ENCODE data around the gene ATXN1.

ATXN1 gene

DNA sequence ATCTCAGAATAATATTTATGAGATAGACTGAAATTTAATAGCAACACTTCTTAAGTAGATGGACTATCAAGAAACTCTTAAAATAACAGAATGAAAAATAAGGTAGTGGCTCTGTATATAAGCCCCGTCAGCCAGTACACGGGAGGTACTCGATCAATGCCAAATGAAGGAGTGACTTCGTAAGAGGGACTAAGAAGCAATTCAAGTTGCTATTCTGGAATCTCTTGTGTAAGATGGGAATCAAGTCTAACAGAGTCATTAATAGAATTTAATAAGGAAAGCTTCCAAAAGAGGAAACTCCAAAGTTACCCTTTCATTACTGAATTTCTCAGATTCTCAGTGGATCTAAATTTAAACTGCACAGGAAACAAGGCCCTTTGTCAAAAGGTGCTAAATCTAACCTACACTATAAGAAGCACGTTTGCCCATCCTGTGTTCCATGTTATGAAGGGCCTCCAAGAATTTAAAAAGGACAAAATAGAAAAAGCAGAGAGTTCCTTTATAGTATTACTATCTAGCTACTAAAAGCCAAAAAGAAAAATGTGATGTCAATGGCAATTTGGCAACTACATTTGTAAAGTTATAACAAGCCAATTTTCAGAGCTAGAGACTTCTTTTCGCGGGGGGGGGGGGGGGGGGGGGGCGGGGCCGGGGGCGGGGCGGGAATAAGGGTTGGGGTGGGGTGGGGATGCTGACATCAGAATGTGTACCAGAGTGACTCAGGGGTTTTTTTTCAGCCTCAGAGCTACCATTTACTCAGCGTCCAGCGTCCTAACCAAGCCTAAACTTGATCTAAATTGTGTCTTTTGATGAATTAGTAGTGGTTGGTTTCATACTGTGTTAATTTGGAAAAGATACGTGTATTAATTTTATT is 322.3 kb downstream of the ATXN1 start:
- peaks cover 8% of the 10 kb centered on the region for H3K9me3 Mint-ChIP-seq
- peak overlapping the region; percentile 55 for H3K27ac Mint-ChIP-seq
- DNase-seq: no peak
- ATAC-seq: no peak
- no peaks in the 10 kb centered on the region for H3K27me3 Mint-ChIP-seq
- H3K4me1 Mint-ChIP-seq: peaks cover 63% of the 10 kb centered on the region
- H3K4me3 Mint-ChIP-seq: peak overlapping the region; percentile 75
- peaks cover 18% of the 10 kb centered on the region for H3K36me3 Mint-ChIP-seq (ENCODE audit: low read depth)

DNA sequence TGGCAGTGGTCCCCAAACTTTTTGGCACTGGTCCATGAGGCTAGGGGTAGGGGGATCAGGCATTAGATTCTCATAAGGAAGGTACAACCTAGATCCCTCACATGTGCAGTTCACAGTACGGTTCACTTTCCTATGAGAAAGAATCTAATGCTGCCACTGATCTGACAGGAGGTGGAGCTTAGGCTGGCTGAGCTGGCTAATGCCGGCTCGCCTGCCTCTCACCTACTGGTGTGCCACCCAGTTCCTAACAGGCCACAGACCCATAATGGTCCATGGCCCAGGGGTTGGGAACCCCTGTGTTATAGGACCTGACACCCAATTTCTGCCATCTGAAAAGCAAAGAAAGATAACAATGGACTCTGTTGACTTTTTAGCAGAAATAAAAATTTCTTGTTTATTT is 323.3 kb downstream of the ATXN1 start:
- ATAC-seq: no peak
- H3K36me3 Mint-ChIP-seq (ENCODE audit: low read depth): peaks cover 18% of the 10 kb centered on the region
- H3K27ac Mint-ChIP-seq: peak overlapping the region; percentile 83
- no peaks in the 10 kb centered on the region for H3K27me3 Mint-ChIP-seq
- no peak for DNase-seq
- H3K9me3 Mint-ChIP-seq: peaks cover 8% of the 10 kb centered on the region
- H3K4me3 Mint-ChIP-seq: peak overlapping the region; percentile 75
- peaks cover 66% of the 10 kb centered on the region for H3K4me1 Mint-ChIP-seq

DNA sequence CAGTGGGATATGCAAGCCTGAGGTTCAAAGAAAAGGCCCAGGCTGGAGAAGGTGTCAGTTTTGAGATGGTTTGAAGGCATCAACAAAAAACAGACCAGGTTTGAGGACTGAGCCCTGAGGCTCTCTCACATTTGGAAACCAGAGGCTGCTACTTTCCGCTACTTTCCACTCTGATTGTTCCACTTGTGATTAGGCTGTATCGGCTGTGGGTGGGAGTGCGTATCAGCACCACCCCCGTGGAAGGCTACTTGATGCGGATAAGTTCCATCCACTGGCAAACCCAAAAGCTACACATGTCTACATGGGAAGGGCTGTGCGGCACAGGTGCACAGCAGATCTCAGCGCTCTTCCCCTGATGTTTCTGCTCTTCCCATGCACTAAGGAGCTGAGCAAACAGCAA is 324.2 kb downstream of the ATXN1 start:
- Mint-ChIP-seq H3K9me3 (peaks cover 8% of the 10 kb centered on the region), H3K27me3 (no peaks in the 10 kb centered on the region), H3K4me3 (peak overlapping the region; percentile 75), H3K27ac (peak overlapping the region; percentile 83), H3K36me3 (ENCODE audit: low read depth) (peaks cover 15% of the 10 kb centered on the region), H3K4me1 (peaks cover 73% of the 10 kb centered on the region)
- ATAC-seq: peak; percentile 45
- no peak for DNase-seq

DNA sequence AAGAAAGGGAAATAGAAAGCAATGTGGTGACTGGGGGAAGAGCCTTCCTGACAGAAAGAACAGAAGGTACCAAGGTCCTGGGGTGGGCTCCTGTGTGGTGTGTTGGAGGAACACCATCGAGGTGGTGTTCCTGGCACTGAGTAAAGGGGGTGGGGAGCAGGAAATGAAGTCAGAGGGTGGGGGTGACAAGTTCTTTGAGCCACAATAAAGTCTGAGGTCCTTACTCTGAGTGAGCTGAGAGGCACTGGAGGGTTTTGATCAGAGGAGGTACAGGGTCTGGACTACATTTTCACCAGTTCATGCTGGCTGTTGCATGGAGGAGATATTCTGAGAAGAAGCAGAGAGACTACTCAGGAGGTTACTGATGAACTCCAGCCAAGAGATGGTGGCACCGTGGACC is 324.7 kb downstream of the ATXN1 start:
- H3K27ac Mint-ChIP-seq: peak overlapping the region; percentile 83
- ATAC-seq: peak; percentile 71

DNA sequence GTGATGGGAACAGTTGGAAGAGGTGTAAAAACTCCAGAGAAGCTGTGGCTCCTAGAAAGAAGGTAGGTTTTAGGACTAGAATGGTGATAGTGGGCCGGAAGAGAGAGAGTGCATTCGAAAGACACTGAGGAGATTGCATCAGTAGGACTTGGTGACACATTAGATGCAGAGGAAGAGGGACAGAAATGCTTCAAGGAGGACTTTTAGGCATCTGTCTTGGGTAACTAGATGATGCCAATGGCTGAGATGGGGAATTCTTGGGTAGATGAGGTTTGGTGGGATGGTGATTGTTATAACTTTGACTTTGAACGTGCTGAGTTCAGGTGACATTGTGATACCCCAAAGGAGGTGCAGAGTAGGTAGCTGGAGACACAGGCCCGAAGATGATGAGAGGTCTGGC is 326.4 kb downstream of the ATXN1 start:
- Mint-ChIP-seq H3K27ac (peak overlapping the region; percentile 83), H3K9me3 (peaks cover 8% of the 10 kb centered on the region), H3K36me3 (ENCODE audit: low read depth) (peaks cover 16% of the 10 kb centered on the region), H3K4me3 (peak overlapping the region; percentile 34), H3K4me1 (peaks cover 78% of the 10 kb centered on the region), H3K27me3 (no peaks in the 10 kb centered on the region)
- DNase-seq (no peak), ATAC-seq (no peak)

More for the DNA sequence above, 324.7 kb downstream of the ATXN1 start:
- Mint-ChIP-seq H3K9me3 (peaks cover 8% of the 10 kb centered on the region), H3K4me3 (peak overlapping the region; percentile 75), H3K27me3 (no peaks in the 10 kb centered on the region), H3K36me3 (ENCODE audit: low read depth) (peaks cover 15% of the 10 kb centered on the region), H3K4me1 (peaks cover 79% of the 10 kb centered on the region)
- DNase-seq: peak; percentile 41

DNA sequence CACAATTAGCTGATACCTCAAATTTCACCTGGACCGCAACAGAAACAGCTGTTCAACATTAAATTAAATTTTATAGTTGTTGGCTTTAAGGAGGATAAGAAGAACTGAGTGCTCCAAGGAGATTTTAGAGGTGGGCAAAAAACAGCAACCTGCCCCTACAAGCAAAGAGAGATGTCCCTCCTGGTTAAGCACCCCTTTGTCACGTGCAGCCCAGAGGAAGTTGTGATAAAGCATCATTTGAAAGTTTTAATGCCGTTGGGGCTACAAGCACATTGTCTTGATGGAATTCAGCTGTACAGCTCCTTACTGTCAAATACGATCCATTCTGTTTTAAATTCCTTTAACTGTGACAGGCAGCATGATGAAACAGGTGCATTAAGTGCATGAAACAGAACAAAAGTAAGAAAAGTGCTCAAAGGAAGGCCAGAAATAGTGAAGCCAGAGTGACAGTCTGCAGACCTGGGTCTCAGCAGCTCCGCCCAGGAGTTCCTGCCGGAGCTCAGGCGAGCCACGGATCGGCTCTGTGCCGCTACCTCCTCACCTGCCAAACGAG is 327.8 kb downstream of the ATXN1 start:
- ATAC-seq (no peak), DNase-seq (no peak)
- H3K9me3 Mint-ChIP-seq: peaks cover 8% of the 10 kb centered on the region
- peak overlapping the region; percentile 83 for H3K27ac Mint-ChIP-seq
- H3K4me3 Mint-ChIP-seq: no peak overlapping the region
- H3K36me3 Mint-ChIP-seq (ENCODE audit: low read depth): peaks cover 16% of the 10 kb centered on the region
- peaks cover 68% of the 10 kb centered on the region for H3K4me1 Mint-ChIP-seq
- no peaks in the 10 kb centered on the region for H3K27me3 Mint-ChIP-seq

DNA sequence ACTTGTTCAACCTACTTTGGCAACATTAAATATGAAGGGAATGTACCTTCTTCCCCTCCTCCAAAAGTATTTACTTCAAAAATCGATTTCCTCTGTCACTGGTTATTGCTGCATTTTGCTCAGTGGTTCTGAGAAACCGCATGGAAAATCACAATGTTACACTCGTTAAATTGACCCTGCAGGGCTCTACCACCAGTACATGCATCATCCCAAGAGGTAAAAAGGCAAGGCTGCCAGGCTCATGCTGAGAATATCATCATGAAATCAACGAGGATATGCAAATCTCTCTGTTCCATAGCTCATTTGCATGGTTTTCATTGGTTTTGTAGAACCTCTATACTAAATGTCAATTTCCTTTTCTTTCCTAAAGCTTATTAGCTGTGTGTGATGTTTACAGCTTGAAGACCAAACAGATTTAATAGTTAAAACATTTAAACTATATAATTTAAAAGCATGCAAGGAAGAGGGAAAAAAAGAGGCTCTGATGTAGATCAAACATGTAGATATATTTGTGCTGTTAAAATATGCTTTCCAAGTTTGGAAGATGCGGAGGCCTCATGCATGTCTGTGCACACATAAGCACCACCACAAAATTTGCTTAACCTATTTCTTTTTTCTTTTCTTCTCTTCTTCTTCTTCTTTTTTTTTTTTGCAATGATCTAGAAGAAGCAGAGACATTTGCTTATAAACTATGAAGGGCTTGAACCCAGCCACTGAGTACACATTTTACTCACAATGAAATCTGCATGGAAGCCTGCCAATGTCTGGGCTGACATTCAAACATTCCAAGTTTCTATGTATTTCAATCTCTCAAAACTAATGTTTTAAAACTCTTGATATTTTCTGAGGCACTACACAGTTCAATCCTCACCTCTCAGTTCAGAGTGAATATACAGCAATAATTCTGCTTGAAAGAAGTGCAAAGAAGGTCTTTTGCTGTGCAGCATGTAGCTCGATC is 328.9 kb downstream of the ATXN1 start:
- H3K36me3 Mint-ChIP-seq (ENCODE audit: low read depth): peaks cover 19% of the 10 kb centered on the region
- no peak overlapping the region for H3K4me3 Mint-ChIP-seq
- DNase-seq: no peak
- H3K9me3 Mint-ChIP-seq: peaks cover 8% of the 10 kb centered on the region
- no peaks in the 10 kb centered on the region for H3K27me3 Mint-ChIP-seq
- H3K4me1 Mint-ChIP-seq: peaks cover 63% of the 10 kb centered on the region
- peak; percentile 49 for ATAC-seq
- peak overlapping the region; percentile 44 for H3K27ac Mint-ChIP-seq

DNA sequence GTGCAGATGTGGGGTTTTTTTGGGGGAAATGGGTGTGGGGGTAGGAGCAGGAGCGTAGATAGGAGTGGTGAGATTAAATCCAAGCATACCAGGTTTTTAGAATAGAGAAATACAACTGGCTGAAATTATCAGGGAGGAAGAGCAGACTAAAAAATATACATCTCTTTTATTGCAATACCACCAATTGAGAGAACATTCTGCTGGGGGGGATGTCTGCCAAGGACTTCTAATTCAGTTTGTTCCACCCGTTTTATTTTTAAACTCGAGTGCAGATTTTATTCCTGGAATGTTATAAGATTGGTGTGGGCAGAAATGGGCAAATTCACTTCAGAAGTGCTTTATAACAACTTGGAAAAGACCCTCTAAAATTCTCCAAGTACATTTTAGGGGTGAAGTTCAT is 330.2 kb downstream of the ATXN1 start:
- no peaks in the 10 kb centered on the region for H3K27me3 Mint-ChIP-seq
- peaks cover 8% of the 10 kb centered on the region for H3K9me3 Mint-ChIP-seq
- peaks cover 51% of the 10 kb centered on the region for H3K4me1 Mint-ChIP-seq
- H3K36me3 Mint-ChIP-seq (ENCODE audit: low read depth): peaks cover 20% of the 10 kb centered on the region
- no peak for DNase-seq
- no peak overlapping the region for H3K4me3 Mint-ChIP-seq
- no peak overlapping the region for H3K27ac Mint-ChIP-seq
- no peak for ATAC-seq

DNA sequence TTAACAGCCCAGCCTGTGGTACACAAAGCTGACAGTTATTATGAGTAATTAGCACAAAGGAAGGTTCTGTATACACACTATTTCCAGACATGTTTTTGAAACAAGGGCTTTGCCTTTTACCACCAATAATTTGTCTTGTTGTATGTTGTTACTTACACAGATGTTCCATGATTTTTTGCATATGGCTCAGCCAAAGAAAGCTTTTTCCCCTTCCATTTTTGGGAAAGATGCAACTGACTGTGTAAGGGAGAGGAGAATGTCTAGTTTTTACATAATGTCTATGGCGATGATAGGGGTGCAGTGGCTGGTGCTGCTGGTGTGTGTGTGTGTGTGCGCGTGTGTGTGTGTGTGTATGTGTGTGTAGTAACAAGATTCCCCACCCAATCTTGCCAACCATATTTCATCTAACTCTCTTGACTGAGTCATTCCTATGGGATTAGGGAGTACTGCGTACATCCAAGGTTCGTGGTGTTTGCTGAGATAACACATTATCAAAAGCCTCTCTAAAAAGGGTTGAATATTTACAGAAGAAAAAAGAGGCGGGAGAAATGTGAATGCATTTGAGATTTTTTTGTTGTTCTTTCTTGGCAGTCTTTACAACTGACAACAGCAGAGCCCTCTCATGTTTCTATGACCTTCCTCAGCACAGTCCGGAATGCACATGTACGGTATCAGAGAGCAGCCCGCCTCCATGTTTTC is 330.7 kb downstream of the ATXN1 start:
- no peak for DNase-seq
- Mint-ChIP-seq H3K4me3 (no peak overlapping the region), H3K27ac (no peak overlapping the region), H3K4me1 (peaks cover 45% of the 10 kb centered on the region), H3K27me3 (no peaks in the 10 kb centered on the region), H3K9me3 (peaks cover 8% of the 10 kb centered on the region), H3K36me3 (ENCODE audit: low read depth) (peaks cover 19% of the 10 kb centered on the region)
- no peak for ATAC-seq

DNA sequence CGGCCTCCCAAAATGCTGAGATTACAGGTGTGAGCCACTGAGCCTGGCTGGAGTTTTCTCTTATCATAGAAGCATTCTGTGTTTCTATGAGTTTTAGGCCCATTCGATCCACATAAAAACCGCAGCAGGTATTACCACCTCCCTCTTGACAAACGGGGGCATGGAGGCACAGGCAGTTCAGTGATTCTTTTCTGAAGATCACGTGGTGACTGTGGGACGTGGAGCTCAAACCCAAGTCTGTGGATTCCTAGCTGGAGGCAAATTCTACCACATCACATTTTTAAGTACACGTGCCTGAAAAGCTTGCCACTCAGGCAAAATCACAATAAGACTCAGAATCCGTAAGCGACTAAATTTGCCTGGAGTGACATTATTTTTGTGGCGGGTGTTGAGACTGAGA is 331.6 kb downstream of the ATXN1 start:
- H3K9me3 Mint-ChIP-seq: no peaks in the 10 kb centered on the region
- no peak overlapping the region for H3K4me3 Mint-ChIP-seq
- ATAC-seq: no peak
- no peaks in the 10 kb centered on the region for H3K27me3 Mint-ChIP-seq
- DNase-seq: no peak
- H3K4me1 Mint-ChIP-seq: peaks cover 36% of the 10 kb centered on the region
- peaks cover 12% of the 10 kb centered on the region for H3K36me3 Mint-ChIP-seq (ENCODE audit: low read depth)
- H3K27ac Mint-ChIP-seq: no peak overlapping the region

DNA sequence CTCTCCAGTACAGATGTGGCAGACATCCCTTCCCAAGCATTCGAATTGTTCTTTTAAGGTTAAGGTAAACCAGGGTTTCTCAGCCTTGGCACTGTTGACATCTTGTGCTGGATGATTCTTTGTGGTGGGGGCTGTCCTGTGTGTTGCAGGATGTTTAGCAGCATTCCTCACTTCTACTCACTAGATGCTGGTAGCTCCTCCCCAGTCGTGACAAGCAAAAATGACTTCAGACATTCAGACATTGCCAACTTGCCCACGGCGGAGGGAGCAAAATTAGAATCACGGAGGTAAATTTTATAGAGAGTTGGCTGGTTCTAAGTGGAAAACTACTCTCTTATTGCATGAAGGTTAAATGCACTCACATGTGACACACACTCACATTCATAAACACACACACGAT is 334.1 kb downstream of the ATXN1 start:
- peaks cover 28% of the 10 kb centered on the region for H3K4me1 Mint-ChIP-seq
- no peak for DNase-seq
- no peaks in the 10 kb centered on the region for H3K9me3 Mint-ChIP-seq
- H3K36me3 Mint-ChIP-seq (ENCODE audit: low read depth): peaks cover 12% of the 10 kb centered on the region
- no peak for ATAC-seq
- H3K4me3 Mint-ChIP-seq: no peak overlapping the region
- H3K27me3 Mint-ChIP-seq: no peaks in the 10 kb centered on the region
- H3K27ac Mint-ChIP-seq: no peak overlapping the region

DNA sequence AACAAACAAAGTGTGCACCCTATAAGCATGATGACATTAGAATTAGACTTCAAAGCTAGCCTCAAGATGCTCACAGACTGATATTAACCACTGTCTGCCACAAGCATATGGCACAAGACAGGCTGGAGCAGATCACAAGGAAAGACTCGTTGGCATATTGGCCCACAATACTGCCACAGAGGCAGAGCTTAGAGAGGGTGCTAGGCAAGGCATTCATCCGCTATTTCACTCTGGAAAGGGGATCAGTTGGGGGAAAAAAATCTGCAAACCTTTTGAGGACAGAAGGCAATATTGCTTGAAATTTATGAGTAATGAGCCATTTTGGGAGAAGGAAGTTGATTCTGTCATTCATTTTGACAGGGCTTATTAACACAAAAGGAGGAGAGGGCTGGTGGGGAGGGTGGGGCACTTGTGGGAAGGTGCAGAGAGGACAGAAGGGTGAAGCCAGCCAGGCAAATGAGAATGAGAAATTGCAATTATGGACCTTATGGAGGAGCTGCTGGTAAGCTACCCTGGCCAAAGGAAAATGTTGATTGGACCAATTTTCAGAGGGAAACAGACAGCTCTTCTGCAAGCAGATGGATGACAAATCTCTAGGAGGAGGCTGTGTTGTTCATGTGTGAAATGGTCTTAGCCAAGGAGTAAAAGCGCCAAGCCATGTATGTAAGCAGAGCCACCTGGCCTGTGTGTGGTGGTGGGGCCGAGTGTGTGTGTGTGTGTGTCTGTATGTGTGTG is 335.2 kb downstream of the ATXN1 start:
- DNase-seq (no peak), ATAC-seq (no peak)
- no peak overlapping the region for H3K4me3 Mint-ChIP-seq
- H3K27ac Mint-ChIP-seq: no peak overlapping the region
- no peaks in the 10 kb centered on the region for H3K9me3 Mint-ChIP-seq
- peaks cover 12% of the 10 kb centered on the region for H3K36me3 Mint-ChIP-seq (ENCODE audit: low read depth)
- H3K4me1 Mint-ChIP-seq: peaks cover 31% of the 10 kb centered on the region
- H3K27me3 Mint-ChIP-seq: no peaks in the 10 kb centered on the region

DNA sequence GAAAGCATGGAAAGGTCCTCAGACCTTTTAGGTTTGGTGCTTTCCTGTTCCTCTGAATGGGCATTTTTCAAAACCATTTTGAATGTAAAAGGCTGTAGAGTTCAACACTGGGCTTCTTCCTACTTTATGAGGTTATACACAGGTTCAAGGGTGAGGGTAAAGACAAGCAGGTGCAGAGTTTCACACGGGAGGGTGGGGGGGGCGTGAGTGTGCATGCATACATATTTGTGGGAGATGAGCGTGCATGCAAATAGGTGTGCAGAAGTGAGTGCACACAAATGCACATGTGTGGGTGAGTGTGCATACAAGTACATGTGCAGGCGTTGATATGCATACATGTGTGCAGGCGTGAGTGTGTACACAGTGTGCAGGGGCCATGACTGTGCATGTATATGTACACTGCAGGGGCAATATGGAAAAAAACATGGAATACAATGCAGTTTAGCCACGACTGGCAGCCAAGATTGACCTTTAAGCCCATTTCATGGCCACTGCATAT is 339.7 kb downstream of the ATXN1 start:
- H3K36me3 Mint-ChIP-seq (ENCODE audit: low read depth): no peaks in the 10 kb centered on the region
- DNase-seq (no peak), ATAC-seq (no peak)
- H3K4me1 Mint-ChIP-seq: peaks cover 47% of the 10 kb centered on the region
- peak overlapping the region; percentile 68 for H3K4me3 Mint-ChIP-seq
- peak overlapping the region; percentile 98 for H3K27ac Mint-ChIP-seq
- H3K27me3 Mint-ChIP-seq: no peaks in the 10 kb centered on the region
- no peaks in the 10 kb centered on the region for H3K9me3 Mint-ChIP-seq
